A549 (cell line): Measurements from ENCODE around the gene SLC9B1. TPM values are rescaled to one million over a fixed set of nuclear protein-coding genes. Genes with fewer than 3 reads are reported as not detected.
A peak's percentile ranks its signal among the peaks of the same experiment; 100 is the strongest.
"Not testable (repeated sequence)": the region's sequence is repeated elsewhere in the genome, so short reads cannot be mapped to it uniquely, and the experiment has no call there.

Experiments used
- ATAC-seq, 2 experiments: fragments of 200-7000 bp in 1 of 2; fragments of >200 bp in 1 of 2; cut with Nextera tagmentation in 1 of 2; cut with Tn5 transposase in 1 of 2; 3 replicates each; pipeline versions ENCODE4 v1.8.0 to v1.9.1; 2018 to 2020; ENCODE audit warnings: mild to moderate bottlenecking in 1 of 2, moderate library complexity in 1 of 2
- CTCF ChIA-PET: fragments of 300-600 bp; sonication (Branson Sonifier 250); formaldehyde crosslinking; extraction: SDS; loops from one replicate; lab custom pipeline; 2021; ENCODE audit warnings: antibody characterized with exemption, inconsistent platforms; lab: Yijun Ruan, JAX
- POLR2A ChIA-PET: fragments of 350-600 bp; formaldehyde crosslinking; extraction: SDS; loops from one replicate; lab custom pipeline; 2021; ENCODE audit warnings: antibody characterized with exemption, inconsistent platforms; lab: Yijun Ruan, JAX
- DNase-seq, 2 experiments: peaks; one replicate each; pipeline versions ENCODE4 v3.0.0 to v3.0.0-alpha.2; 2011 to 2016; ENCODE audit warnings: low read depth in 1 of 2, low spot score in 1 of 2
- FAIRE-seq: peaks from 2 replicates; lab custom pipeline; 2011; peaks lifted over from hg19 to GRCh38; lab: Jason Lieb, UNC
- H3K27ac ChIP-seq, 2 experiments: fragments of >200 bp; sonication (Bioruptor Twin); formaldehyde crosslinking; 3 replicates each; pipeline ENCODE4 v1.5.1; 2016 to 2017
- H3K4me1 ChIP-seq: fragments of >200 bp; sonication (Bioruptor Twin); formaldehyde crosslinking; 3 replicates; pipeline ENCODE4 v1.6.1; 2016
- H3K4me2 ChIP-seq: fragments of >200 bp; sonication (Bioruptor Twin); formaldehyde crosslinking; 3 replicates; pipeline ENCODE4 v1.6.1; 2016
- H3K4me3 ChIP-seq: fragments of >200 bp; sonication (Bioruptor Twin); formaldehyde crosslinking; 3 replicates; pipeline ENCODE4 v1.5.1; 2016
- H3K9me3 ChIP-seq: fragments of >200 bp; sonication (Bioruptor Twin); formaldehyde crosslinking; 3 replicates; pipeline ENCODE4 v1.6.1; 2016
- ATOH8 ChIP-seq: fragments of 250-450 bp; sonication (Bioruptor Pico); IDR thresholded peaks from 2 replicates; pipeline ENCODE4 v1.5.0; 2020; ENCODE audit warnings: low read depth, mild to moderate bottlenecking, moderate library complexity
- BCL3 ChIP-seq: fragments of >200 bp; sonication (Bioruptor Twin); formaldehyde crosslinking; IDR thresholded peaks from 3 replicates; pipeline ENCODE4 v1.6.1; 2016
- BHLHE40 ChIP-seq: IDR thresholded peaks from 2 replicates; pipeline ENCODE4 v1.6.1; 2012; ENCODE audit warnings: low read depth, low read length, inconsistent platforms
- CBX2 ChIP-seq: fragments of 200-600 bp; sonication (generic); IDR thresholded peaks from 2 replicates; pipeline ENCODE4 v1.6.1; 2016; ENCODE audit warnings: low read depth, mild to moderate bottlenecking, borderline replicate concordance
- CHD4 ChIP-seq: fragments of 200-600 bp; sonication (generic); IDR thresholded peaks from 2 replicates; pipeline ENCODE4 v1.6.1; 2016; ENCODE audit warnings: antibody characterized with exemption, mild to moderate bottlenecking, borderline replicate concordance
- E2F6 ChIP-seq: IDR thresholded peaks from 2 replicates; pipeline ENCODE4 v1.6.1; 2012; ENCODE audit warnings: low read depth, borderline replicate concordance
- GATA3 ChIP-seq: IDR thresholded peaks from 2 replicates; pipeline ENCODE4 v1.6.1; 2012; ENCODE audit warnings: borderline replicate concordance
- JUNB ChIP-seq: fragments of >200 bp; sonication (Bioruptor Twin); formaldehyde crosslinking; IDR thresholded peaks from 2 replicates; pipeline ENCODE4 v1.6.1; 2016
- MAFK ChIP-seq: fragments of 450-650 bp; IDR thresholded peaks from 2 replicates; pipeline ENCODE4 v1.6.1; 2014; ENCODE audit not compliant: partially characterized antibody
- MAX ChIP-seq: IDR thresholded peaks from 2 replicates; pipeline ENCODE4 v1.6.1; 2012
- MAZ ChIP-seq: fragments of 150-350 bp; IDR thresholded peaks from 2 replicates; pipeline ENCODE4 v1.6.1; 2014; ENCODE audit warnings: antibody characterized with exemption, low read depth, low read length, borderline replicate concordance
- POLR2A ChIP-seq: IDR thresholded peaks from 2 replicates; pipeline ENCODE4 v1.6.1; 2012; ENCODE audit warnings: mild to moderate bottlenecking, low read length
- RAD21 ChIP-seq, 2 experiments: fragments of >200 bp in 1 of 2; sonication (Bioruptor Twin) in 1 of 2; formaldehyde crosslinking in 1 of 2; IDR thresholded peaks in 1 of 2; conservative IDR thresholded peaks in 1 of 2; 2 replicates in 1 of 2; 3 replicates in 1 of 2; pipeline ENCODE4 v1.6.1; 2012 to 2018; ENCODE audit warnings: inconsistent platforms in 1 of 2
- RCOR1 ChIP-seq: fragments of 150-350 bp; IDR thresholded peaks from 2 replicates; pipeline ENCODE4 v1.6.1; 2014; ENCODE audit warnings: antibody characterized with exemption, low read length, low read depth
- RFX5 ChIP-seq: fragments of 450-650 bp; IDR thresholded peaks from 2 replicates; pipeline ENCODE4 v1.7.1; 2014; ENCODE audit warnings: antibody characterized with exemption, mild to moderate bottlenecking, moderate library complexity
- RNF2 ChIP-seq: fragments of 200-600 bp; sonication (generic); IDR thresholded peaks from 2 replicates; pipeline ENCODE4 v1.6.1; 2016; ENCODE audit warnings: low read depth, mild to moderate bottlenecking, antibody characterized with exemption, moderate library complexity, borderline replicate concordance
- TFCP2L1 ChIP-seq: fragments of 250-450 bp; sonication (Bioruptor Pico); IDR thresholded peaks from 2 replicates; pipeline ENCODE4 v1.5.0; 2021; ENCODE audit warnings: mild to moderate bottlenecking
- TP53 ChIP-seq: fragments of 250-450 bp; sonication (Bioruptor Pico); IDR thresholded peaks from 2 replicates; pipeline ENCODE4 v1.5.0; 2021; ENCODE audit warnings: mild to moderate bottlenecking, moderate library complexity
- USF2 ChIP-seq: fragments of 450-650 bp; IDR thresholded peaks from 2 replicates; pipeline ENCODE4 v1.6.1; 2014; ENCODE audit warnings: antibody characterized with exemption
- ZFP36 ChIP-seq: fragments of 450-650 bp; IDR thresholded peaks from 2 replicates; pipeline ENCODE4 v1.6.1; 2014; ENCODE audit warnings: borderline replicate concordance; ENCODE audit not compliant: partially characterized antibody
- WGBS: methylation state at CpG from one replicate; pipeline ENCODE4 v1.1.6; 2017; ENCODE audit errors: missing lambda C conversion rate; 5-methylcytosine and 5-hydroxymethylcytosine counted together
- polyA plus RNA-seq, 4 experiments: library from polyadenylated mRNA; depleted of rRNA in 3 of 4; stranded (reverse); fragments of >200 nt; fragmentation: RNase III in 1 of 4; extraction: RNeasy Plus Mini Kit Qiagen cat#74134 plus additional on column Dnase treatment in 1 of 4; gene quantifications; 2 replicates in 3 of 4; 3 replicates in 1 of 4; pipeline ENCODE4 v1.2.3, GENCODE V29; 2011 to 2017

The SLC9B1 gene
- polyA plus RNA-seq, 2 of the 4 experiments (the other 2 are of a cell fraction): 0.09 to 0.39 TPM

- H3K4me3 ChIP-seq, ATAC-seq, CTCF ChIA-PET, FAIRE-seq: not testable (repeated sequence)
- peaks cover 12% of the 10 kb centered on the region; the same call in 2 of the 3 replicates for H3K9me3 ChIP-seq
- POLR2A ChIA-PET: interaction anchor here (0.7 kb wide), 1 partner anchor 12 kb away, joined by 3 read pairs; no protein-coding TSS in a partner anchor
- peak; percentile 47 for TF ChIP-seq ZFP36
- peak in 1 of 2 experiments; percentile 5 for DNase-seq
- peak overlapping the region; percentile 51 to 71; a peak in 5 of 6 replicates for H3K27ac ChIP-seq
- 0 out of 3 replicates have a peak overlapping the region, but pooled peaks have one; percentile 59 for H3K4me2 ChIP-seq
- peaks cover 15% of the 10 kb centered on the region; the same call in 1 of the 3 replicates for H3K4me1 ChIP-seq
- 100% methylated on average over 3 of the region's 3 CpGs for WGBS
Observed at GRCh38 chr4:102877477-102878106, 141.9 kb downstream of the SLC9B1 start.

GRCh38 chr4:102871772-102872171 lies 147.7 kb downstream of the SLC9B1 start:
- Histone ChIP-seq H3K27ac (peak overlapping the region in 1 of 2 experiments; percentile 49; a peak in 1 of 6 replicates), H3K4me3 (no peak overlapping the region), H3K9me3 (peaks cover 5% of the 10 kb centered on the region; the same call in 2 of the 3 replicates), H3K4me2 (peak overlapping the region; percentile 85; the same call in 2 of the 3 replicates), H3K4me1 (peaks cover 21% of the 10 kb centered on the region)
- TF ChIP-seq MAFK (peak; percentile 71), RNF2 (no peak)
- DNase-seq (no peak), FAIRE-seq (no peak), ATAC-seq (no peak)
- POLR2A ChIA-PET: no interaction called here
- WGBS: 88% methylated on average over 2 of the region's 2 CpGs
- CTCF ChIA-PET: no interaction called here

- 3% methylated on average over 19 of the region's 19 CpGs for WGBS
- Histone ChIP-seq H3K9me3 (no peaks in the 10 kb centered on the region), H3K27ac (peak overlapping the region; percentile 92 to 95), H3K4me1 (peaks cover 24% of the 10 kb centered on the region), H3K4me3 (peak overlapping the region; percentile 89), H3K4me2 (peak overlapping the region; percentile 85)
- POLR2A ChIA-PET: interaction anchor here (0.6 to 2.8 kb wide), 13 partner anchors 11 to 249 kb away, joined by 3 to 78 read pairs (median 6); partner anchors contain the start of genes MANBA, SLC9B2 and UBE2D3
- TF ChIP-seq CHD4 (no peak), MAZ (no peak), RAD21 (conservative IDR thresholded peaks at IDR 0.05 in 1 of 2, IDR thresholded peaks at IDR 0.05 in 1 of 2) (no peak), JUNB (no peak), ATOH8 (CRISPR knock-in tag) (no peak), TFCP2L1 (CRISPR knock-in tag) (no peak), GATA3 (no peak), TP53 (CRISPR knock-in tag) (no peak)
- FAIRE-seq (no peak), DNase-seq (no peak), ATAC-seq (peak; percentile 17; a peak in 3 of 6 replicates)
- CTCF ChIA-PET: interaction anchor here (0.9 to 1.7 kb wide), 4 partner anchors 41 to 249 kb away, joined by 3 to 6 read pairs (median 4); no protein-coding TSS in a partner anchor
Observed at GRCh38 chr4:102869569-102870197, 149.8 kb downstream of the SLC9B1 start.

- Histone ChIP-seq H3K4me2 (peak within 1 kb of the TSS; percentile 91), H3K27ac (peak within 1 kb of the TSS; percentile 92 to 95), H3K4me1 (peaks cover 24% of the 10 kb centered on the region), H3K4me3 (peak within 1 kb of the TSS; percentile 89), H3K9me3 (no peaks in the 10 kb centered on the region)
- ATAC-seq (peak; percentile 95 to 97), DNase-seq (peak; percentile 67 to 91), FAIRE-seq (no peak)
- 0% methylated on average over 5 of the region's 71 CpGs for WGBS
- ChIA-PET POLR2A (interaction anchor here (0.6 to 2.8 kb wide), 13 partner anchors 10 to 248 kb away, joined by 3 to 78 read pairs (median 6); partner anchors contain the start of genes MANBA, SLC9B2 and UBE2D3), CTCF (interaction anchor here (0.5 to 1.7 kb wide), 6 partner anchors 11 to 248 kb away, joined by 3 to 6 read pairs (median 4); no protein-coding TSS in a partner anchor)
- peak; percentile 89 for TF ChIP-seq USF2
- peak; percentile 82 for TF ChIP-seq E2F6
- 0 out of 2 replicates have a peak, but pooled peaks have one; percentile 22 for TF ChIP-seq ATOH8 (CRISPR knock-in tag)
- TF ChIP-seq BCL3: peak; percentile 48; the same call in 1 of the 3 replicates
- TF ChIP-seq CBX2: no peak
- TF ChIP-seq MAX: peak; percentile 85
- no peak for TF ChIP-seq RCOR1
- TF ChIP-seq BHLHE40: peak; percentile 83
- no peak for TF ChIP-seq RFX5
- TF ChIP-seq POLR2A: peak; percentile 79
Observed at GRCh38 chr4:102868781-102869568, 150.5 kb downstream of the SLC9B1 start, which contains the start of gene CISD2. Gene CISD2 (plus strand): TSS chr4:102868992. CDS start chr4:102869085, 93 bp downstream.
